IMR-90 (cell line): Measurements from ENCODE around the gene KRT80.

Experiments used
- BHLHE40 ChIP-seq: fragments of 150-350 bp; IDR thresholded peaks from 2 replicates; pipeline ENCODE4 v1.6.1; 2016; ENCODE audit warnings: mild to moderate bottlenecking, low read depth, low read length
- CEBPB ChIP-seq: IDR thresholded peaks from 2 replicates; pipeline ENCODE4 v1.6.1; 2012; ENCODE audit warnings: low read depth, low read length, improper control_type of control experiment
- CHD1 ChIP-seq: IDR thresholded peaks from 2 replicates; pipeline ENCODE4 v1.6.1; 2012; ENCODE audit warnings: low read depth, low read length, improper control_type of control experiment
- FOS ChIP-seq: fragments of 150-350 bp; IDR thresholded peaks from 2 replicates; pipeline ENCODE4 v1.6.1; 2016; ENCODE audit warnings: low read depth, low read length
- MAZ ChIP-seq: IDR thresholded peaks from 2 replicates; pipeline ENCODE4 v1.6.1; 2012; ENCODE audit warnings: low read depth, mild to moderate bottlenecking, low read length, improper control_type of control experiment, moderate library complexity, borderline replicate concordance
- POLR2A ChIP-seq: IDR thresholded peaks from 2 replicates; pipeline ENCODE4 v1.6.1; 2012; ENCODE audit warnings: mild to moderate bottlenecking, low read depth, low read length
- RAD21 ChIP-seq: IDR thresholded peaks from 2 replicates; pipeline ENCODE4 v1.6.1; 2012; ENCODE audit warnings: low read length, improper control_type of control experiment
- RCOR1 ChIP-seq: IDR thresholded peaks from 2 replicates; pipeline ENCODE4 v1.6.1; 2012; ENCODE audit warnings: mild to moderate bottlenecking, low read length, improper control_type of control experiment; ENCODE audit not compliant: insufficient replicate concordance
- RFX5 ChIP-seq: IDR thresholded peaks from 2 replicates; pipeline ENCODE4 v1.8.0; 2012; ENCODE audit warnings: low read depth, mild to moderate bottlenecking, low read length, moderate library complexity
- SMC3 ChIP-seq: fragments of 150-350 bp; IDR thresholded peaks from 2 replicates; pipeline ENCODE4 v1.6.1; 2016; ENCODE audit warnings: low read depth, mild to moderate bottlenecking, antibody characterized with exemption, low read length, moderate library complexity
- TF ChIP-seq, protein P1 (sequence below): conservative IDR thresholded peaks from 2 replicates; pipeline ENCODE4 v1.5.1; 2012; ENCODE audit warnings: mild to moderate bottlenecking, low read depth, low read length, improper control_type of control experiment
- TF ChIP-seq, protein P2 (sequence below): fragments of 150-350 bp; IDR thresholded peaks from 2 replicates; pipeline ENCODE4 v1.6.1; 2017; ENCODE audit warnings: mild to moderate bottlenecking, antibody characterized with exemption, low read length, low read depth
- TF ChIP-seq, protein P3 (sequence below): fragments of 150-350 bp; IDR thresholded peaks from 2 replicates; pipeline ENCODE4 v1.6.1; 2016; ENCODE audit warnings: low read depth, mild to moderate bottlenecking, low read length, moderate library complexity, borderline replicate concordance

DNA sequence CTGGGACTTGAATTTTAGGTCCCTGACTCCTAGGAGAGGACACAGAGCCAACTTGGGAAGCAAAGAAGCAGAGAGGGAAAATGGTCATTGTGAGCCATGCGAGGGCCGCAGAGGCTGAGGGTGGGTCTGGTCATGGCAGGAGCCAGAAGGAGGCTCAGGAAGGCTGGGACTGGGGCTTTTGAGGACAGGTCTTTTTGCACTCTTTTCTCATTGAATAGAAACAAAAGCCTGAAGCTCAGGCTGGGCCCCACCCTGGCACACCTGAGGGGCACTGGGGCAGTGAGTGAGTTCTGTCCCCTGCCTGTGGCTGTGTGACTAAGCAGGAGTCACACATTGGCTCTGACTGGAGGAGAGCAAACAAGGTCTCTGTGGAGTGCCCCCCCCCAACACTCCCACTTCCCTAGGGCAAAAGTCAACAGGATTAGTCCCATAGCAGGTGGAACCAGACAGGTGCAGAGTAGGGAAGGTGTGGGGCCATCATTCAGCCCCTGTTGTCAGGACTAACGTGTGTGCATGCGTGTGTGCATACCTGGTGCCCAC, 44.1 kb upstream of the KRT80 start:
- TF ChIP-seq MAZ (no peak), SMC3 (no peak), POLR2A (no peak), FOS (no peak), CHD1 (no peak), CEBPB (no peak), RFX5 (no peak), RCOR1 (no peak), RAD21 (no peak), BHLHE40 (no peak)
- TF ChIP-seq, protein P1, sequence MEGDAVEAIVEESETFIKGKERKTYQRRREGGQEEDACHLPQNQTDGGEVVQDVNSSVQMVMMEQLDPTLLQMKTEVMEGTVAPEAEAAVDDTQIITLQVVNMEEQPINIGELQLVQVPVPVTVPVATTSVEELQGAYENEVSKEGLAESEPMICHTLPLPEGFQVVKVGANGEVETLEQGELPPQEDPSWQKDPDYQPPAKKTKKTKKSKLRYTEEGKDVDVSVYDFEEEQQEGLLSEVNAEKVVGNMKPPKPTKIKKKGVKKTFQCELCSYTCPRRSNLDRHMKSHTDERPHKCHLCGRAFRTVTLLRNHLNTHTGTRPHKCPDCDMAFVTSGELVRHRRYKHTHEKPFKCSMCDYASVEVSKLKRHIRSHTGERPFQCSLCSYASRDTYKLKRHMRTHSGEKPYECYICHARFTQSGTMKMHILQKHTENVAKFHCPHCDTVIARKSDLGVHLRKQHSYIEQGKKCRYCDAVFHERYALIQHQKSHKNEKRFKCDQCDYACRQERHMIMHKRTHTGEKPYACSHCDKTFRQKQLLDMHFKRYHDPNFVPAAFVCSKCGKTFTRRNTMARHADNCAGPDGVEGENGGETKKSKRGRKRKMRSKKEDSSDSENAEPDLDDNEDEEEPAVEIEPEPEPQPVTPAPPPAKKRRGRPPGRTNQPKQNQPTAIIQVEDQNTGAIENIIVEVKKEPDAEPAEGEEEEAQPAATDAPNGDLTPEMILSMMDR = no peak
- TF ChIP-seq, protein P2, sequence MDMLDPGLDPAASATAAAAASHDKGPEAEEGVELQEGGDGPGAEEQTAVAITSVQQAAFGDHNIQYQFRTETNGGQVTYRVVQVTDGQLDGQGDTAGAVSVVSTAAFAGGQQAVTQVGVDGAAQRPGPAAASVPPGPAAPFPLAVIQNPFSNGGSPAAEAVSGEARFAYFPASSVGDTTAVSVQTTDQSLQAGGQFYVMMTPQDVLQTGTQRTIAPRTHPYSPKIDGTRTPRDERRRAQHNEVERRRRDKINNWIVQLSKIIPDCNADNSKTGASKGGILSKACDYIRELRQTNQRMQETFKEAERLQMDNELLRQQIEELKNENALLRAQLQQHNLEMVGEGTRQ = no peak
- TF ChIP-seq, protein P3, sequence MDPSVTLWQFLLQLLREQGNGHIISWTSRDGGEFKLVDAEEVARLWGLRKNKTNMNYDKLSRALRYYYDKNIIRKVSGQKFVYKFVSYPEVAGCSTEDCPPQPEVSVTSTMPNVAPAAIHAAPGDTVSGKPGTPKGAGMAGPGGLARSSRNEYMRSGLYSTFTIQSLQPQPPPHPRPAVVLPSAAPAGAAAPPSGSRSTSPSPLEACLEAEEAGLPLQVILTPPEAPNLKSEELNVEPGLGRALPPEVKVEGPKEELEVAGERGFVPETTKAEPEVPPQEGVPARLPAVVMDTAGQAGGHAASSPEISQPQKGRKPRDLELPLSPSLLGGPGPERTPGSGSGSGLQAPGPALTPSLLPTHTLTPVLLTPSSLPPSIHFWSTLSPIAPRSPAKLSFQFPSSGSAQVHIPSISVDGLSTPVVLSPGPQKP = no peak
